DND-41 (cell line): ENCODE results near the gene CFAP54.

Source experiments
- ATAC-seq: fragments of 200-7000 bp; cut with Tn5 transposase; 3 replicates; pipeline ENCODE4 v1.9.1; 2021; ENCODE audit warnings: low read depth; ENCODE audit not compliant: insufficient read depth
- DNase-seq: peaks from one replicate; pipeline ENCODE4 v3.0.0-alpha.2; 2020
- H2AFZ ChIP-seq: 2 replicates; pipeline ENCODE4 v1.6.0; 2012; ENCODE audit warnings: low read depth, low read length
- H3K27ac ChIP-seq: 2 replicates; pipeline ENCODE4 v1.5.1; 2012; ENCODE audit warnings: low read length, inconsistent platforms
- H3K27me3 ChIP-seq: fragments of 200-600 bp; sonication (generic); 2 replicates; pipeline ENCODE4 v1.6.0; 2012; ENCODE audit warnings: low read length, mild to moderate bottlenecking, inconsistent platforms; ENCODE audit not compliant: insufficient read depth, poor library complexity
- H3K36me3 ChIP-seq: 2 replicates; pipeline ENCODE4 v1.5.1; 2012; ENCODE audit warnings: low read length, inconsistent platforms; ENCODE audit not compliant: insufficient read depth
- H3K4me1 ChIP-seq: 2 replicates; pipeline ENCODE4 v1.5.1; 2012; ENCODE audit warnings: mild to moderate bottlenecking, low read length; ENCODE audit not compliant: insufficient read depth
- H3K4me2 ChIP-seq: 2 replicates; pipeline ENCODE4 v1.6.0; 2012; ENCODE audit warnings: mild to moderate bottlenecking, moderate library complexity, low read length, inconsistent platforms; ENCODE audit not compliant: insufficient read depth
- H3K4me3 ChIP-seq, 2 experiments: fragments of 200-600 bp in 1 of 2; shearing (Covaris generic) in 1 of 2; 2 replicates each; pipeline ENCODE4 v1.5.1; 2012 to 2016; ENCODE audit warnings: inconsistent platforms in 2 of 2, low read length in 2 of 2, mild to moderate bottlenecking in 2 of 2, low read depth in 1 of 2, moderate library complexity in 1 of 2
- H3K79me2 ChIP-seq: 2 replicates; pipeline ENCODE4 v1.6.0; 2012; ENCODE audit warnings: low read length, inconsistent platforms; ENCODE audit not compliant: insufficient read depth
- H3K9ac ChIP-seq: 2 replicates; pipeline ENCODE4 v1.6.0; 2012; ENCODE audit warnings: low read depth, mild to moderate bottlenecking, inconsistent platforms, low read length, moderate library complexity
- H3K9me3 ChIP-seq: 2 replicates; pipeline ENCODE4 v1.5.1; 2012; ENCODE audit warnings: low read length, moderate library complexity, mild to moderate bottlenecking, inconsistent platforms; ENCODE audit not compliant: insufficient read depth, severe bottlenecking
- H4K20me1 ChIP-seq: 2 replicates; pipeline ENCODE4 v1.6.0; 2012; ENCODE audit warnings: low read length; ENCODE audit not compliant: insufficient read depth
- EZH2 ChIP-seq: IDR thresholded peaks from 3 replicates; pipeline ENCODE4 v1.6.1; 2012; ENCODE audit warnings: borderline replicate concordance, low read depth, mild to moderate bottlenecking, moderate library complexity, low read length, inconsistent platforms; ENCODE audit not compliant: severe bottlenecking
- TF ChIP-seq, protein P1 (sequence below): IDR thresholded peaks from 2 replicates; pipeline ENCODE4 v1.5.1; 2012; ENCODE audit warnings: borderline replicate concordance, low read length, moderate library complexity, mild to moderate bottlenecking; ENCODE audit not compliant: poor library complexity, severe bottlenecking; ENCODE audit errors: extremely low read depth

CFAP54 gene

GRCh38 chr12:96824074-96824837, 334.9 kb downstream of the CFAP54 start:
- Histone ChIP-seq H3K36me3 (no peaks in the 10 kb centered on the region), H3K27me3 (no peaks in the 10 kb centered on the region), H3K4me2 (no peak overlapping the region), H2AFZ (no peak overlapping the region), H3K9ac (no peak overlapping the region), H3K79me2 (no peaks in the 10 kb centered on the region), H3K4me1 (no peaks in the 10 kb centered on the region), H4K20me1 (no peaks in the 10 kb centered on the region), H3K4me3 (no peak overlapping the region), H3K27ac (no peak overlapping the region), H3K9me3 (peaks cover 3% of the 10 kb centered on the region)
- TF ChIP-seq EZH2 = no peak
- TF ChIP-seq, protein P1, sequence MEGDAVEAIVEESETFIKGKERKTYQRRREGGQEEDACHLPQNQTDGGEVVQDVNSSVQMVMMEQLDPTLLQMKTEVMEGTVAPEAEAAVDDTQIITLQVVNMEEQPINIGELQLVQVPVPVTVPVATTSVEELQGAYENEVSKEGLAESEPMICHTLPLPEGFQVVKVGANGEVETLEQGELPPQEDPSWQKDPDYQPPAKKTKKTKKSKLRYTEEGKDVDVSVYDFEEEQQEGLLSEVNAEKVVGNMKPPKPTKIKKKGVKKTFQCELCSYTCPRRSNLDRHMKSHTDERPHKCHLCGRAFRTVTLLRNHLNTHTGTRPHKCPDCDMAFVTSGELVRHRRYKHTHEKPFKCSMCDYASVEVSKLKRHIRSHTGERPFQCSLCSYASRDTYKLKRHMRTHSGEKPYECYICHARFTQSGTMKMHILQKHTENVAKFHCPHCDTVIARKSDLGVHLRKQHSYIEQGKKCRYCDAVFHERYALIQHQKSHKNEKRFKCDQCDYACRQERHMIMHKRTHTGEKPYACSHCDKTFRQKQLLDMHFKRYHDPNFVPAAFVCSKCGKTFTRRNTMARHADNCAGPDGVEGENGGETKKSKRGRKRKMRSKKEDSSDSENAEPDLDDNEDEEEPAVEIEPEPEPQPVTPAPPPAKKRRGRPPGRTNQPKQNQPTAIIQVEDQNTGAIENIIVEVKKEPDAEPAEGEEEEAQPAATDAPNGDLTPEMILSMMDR = no peak
- ATAC-seq (0 out of 3 replicates have a peak, but pooled peaks have one; percentile 31), DNase-seq (no peak)

- Histone ChIP-seq H3K4me1 (no peaks in the 10 kb centered on the region), H3K9ac (no peak overlapping the region), H3K27ac (no peak overlapping the region), H3K9me3 (no peaks in the 10 kb centered on the region), H3K4me3 (no peak overlapping the region), H3K36me3 (no peaks in the 10 kb centered on the region), H3K27me3 (no peaks in the 10 kb centered on the region), H3K79me2 (no peaks in the 10 kb centered on the region), H2AFZ (no peak overlapping the region), H4K20me1 (no peaks in the 10 kb centered on the region), H3K4me2 (no peak overlapping the region)
- no peak for DNase-seq
- ATAC-seq = no peak
- TF ChIP-seq EZH2 = no peak
- TF ChIP-seq, protein P1 = no peak
Observed at GRCh38 chr12:96824838-96825236, 335.5 kb downstream of the CFAP54 start.

GRCh38 chr12:96828169-96828789, 338.9 kb downstream of the CFAP54 start:
- peak overlapping the region; percentile 44 for H2AFZ ChIP-seq
- no peak overlapping the region for H3K4me3 ChIP-seq
- no peaks in the 10 kb centered on the region for H4K20me1 ChIP-seq
- no peaks in the 10 kb centered on the region for H3K27me3 ChIP-seq
- ATAC-seq = peak; percentile 63
- H3K4me1 ChIP-seq = 0 out of 2 replicates have a peak, but pooled peaks cover 3% of the 10 kb centered on the region
- H3K36me3 ChIP-seq = no peaks in the 10 kb centered on the region
- DNase-seq = no peak
- no peak overlapping the region for H3K27ac ChIP-seq
- no peak for TF ChIP-seq EZH2
- TF ChIP-seq, protein P1 = peak; percentile 30
- no peaks in the 10 kb centered on the region for H3K79me2 ChIP-seq
- no peaks in the 10 kb centered on the region for H3K9me3 ChIP-seq
- H3K9ac ChIP-seq = no peak overlapping the region
- H3K4me2 ChIP-seq = no peak overlapping the region
